ENCODE results near the gene HOXC9. TPM values are rescaled to one million over a fixed set of nuclear protein-coding genes. Genes with fewer than 3 reads are reported as not detected.

Gene HOXC9
- total and polyA plus RNA-seq, 8 donors = 0.08 TPM; not detected in 7

DNA sequence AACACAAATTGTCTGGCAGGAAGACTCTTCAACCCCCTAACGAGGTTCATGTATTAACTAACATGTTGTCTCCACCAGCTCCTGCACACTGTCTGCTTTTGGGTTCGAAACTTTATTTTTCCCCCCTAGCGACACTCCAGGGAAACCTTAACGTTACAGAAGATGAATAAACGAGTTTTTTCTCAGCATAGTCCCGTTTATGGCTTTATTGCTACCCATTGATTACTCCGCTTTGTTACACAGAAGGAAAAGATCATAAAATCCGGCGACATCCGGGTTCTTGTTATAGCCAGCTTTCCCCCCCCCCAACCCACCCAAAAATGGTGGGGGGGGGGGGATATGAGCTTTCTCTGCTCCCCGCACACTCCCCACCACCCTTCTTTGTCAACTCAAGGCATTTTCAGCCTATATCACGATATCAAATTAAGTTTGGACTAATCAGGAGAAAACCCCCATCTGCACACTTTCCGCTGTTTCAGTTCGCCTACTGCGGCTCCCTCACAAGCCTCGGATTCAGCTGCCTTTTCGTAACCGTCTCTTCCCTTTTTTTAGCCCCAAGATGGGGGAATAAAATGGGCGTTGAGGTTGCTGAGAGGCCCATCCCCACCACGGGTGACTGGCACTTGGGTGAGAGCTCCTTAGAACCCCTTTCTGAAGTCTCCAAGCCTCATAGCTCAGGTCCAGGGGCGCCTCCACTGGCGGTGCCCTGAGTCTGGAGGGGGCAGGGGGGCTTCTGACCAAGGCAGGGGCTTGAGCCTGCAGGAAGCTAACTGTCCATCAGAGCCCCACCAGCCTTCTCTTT is 26.9 kb downstream of the HOXC9 start:
- TF ChIP-seq POLR2A (IDR thresholded peaks at IDR 0.05) = no peak
- no peak for TF ChIP-seq EP300 (IDR thresholded peaks at IDR 0.05)
- TF ChIP-seq, protein P1, sequence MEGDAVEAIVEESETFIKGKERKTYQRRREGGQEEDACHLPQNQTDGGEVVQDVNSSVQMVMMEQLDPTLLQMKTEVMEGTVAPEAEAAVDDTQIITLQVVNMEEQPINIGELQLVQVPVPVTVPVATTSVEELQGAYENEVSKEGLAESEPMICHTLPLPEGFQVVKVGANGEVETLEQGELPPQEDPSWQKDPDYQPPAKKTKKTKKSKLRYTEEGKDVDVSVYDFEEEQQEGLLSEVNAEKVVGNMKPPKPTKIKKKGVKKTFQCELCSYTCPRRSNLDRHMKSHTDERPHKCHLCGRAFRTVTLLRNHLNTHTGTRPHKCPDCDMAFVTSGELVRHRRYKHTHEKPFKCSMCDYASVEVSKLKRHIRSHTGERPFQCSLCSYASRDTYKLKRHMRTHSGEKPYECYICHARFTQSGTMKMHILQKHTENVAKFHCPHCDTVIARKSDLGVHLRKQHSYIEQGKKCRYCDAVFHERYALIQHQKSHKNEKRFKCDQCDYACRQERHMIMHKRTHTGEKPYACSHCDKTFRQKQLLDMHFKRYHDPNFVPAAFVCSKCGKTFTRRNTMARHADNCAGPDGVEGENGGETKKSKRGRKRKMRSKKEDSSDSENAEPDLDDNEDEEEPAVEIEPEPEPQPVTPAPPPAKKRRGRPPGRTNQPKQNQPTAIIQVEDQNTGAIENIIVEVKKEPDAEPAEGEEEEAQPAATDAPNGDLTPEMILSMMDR (IDR thresholded peaks at IDR 0.05) = no peak
- no peak for TF ChIP-seq POLR2AphosphoS5 (IDR thresholded peaks at IDR 0.05)
- Histone ChIP-seq H3K27ac (no peak overlapping the region), H3K4me3 (no peak overlapping the region), H3K4me1 (peaks cover 0 to 21% (median 11%) of the 10 kb centered on the region in 4 donors), H3K9me3 (no peaks in the 10 kb centered on the region), H3K36me3 (no peaks in the 10 kb centered on the region), H3K27me3 (peaks cover 3 to 100% (median 98%) of the 10 kb centered on the region in 3 donors)
- intact Hi-C loops (cut with DNase I; ENCODE audit: low total_unique reads) = loop anchor here (5.0 kb wide), 1 partner anchor 165 kb away; no protein-coding TSS in a partner anchor
- 19 to 26% (median 21%) methylated on average over 22 of the region's 22 CpGs for WGBS, 5 donors
- DNase-seq = no peak

DNA sequence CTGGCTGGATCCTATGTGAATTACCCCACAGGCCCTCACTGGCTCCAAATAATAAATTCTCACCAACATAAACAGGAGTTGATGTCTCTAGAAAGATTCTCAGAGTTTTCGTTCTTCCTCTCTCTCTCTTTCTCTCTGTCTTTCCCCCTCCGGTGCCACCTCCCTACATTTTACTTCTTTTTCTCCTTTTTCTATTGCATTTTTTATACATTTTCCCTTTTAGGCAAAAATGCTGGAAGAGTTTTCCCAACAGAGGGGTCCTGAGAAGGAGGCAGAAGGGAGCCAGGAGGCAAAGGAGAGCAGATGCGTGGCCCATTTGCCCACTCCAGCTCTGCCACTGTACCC is 27.5 kb downstream of the HOXC9 start:
- DNase-seq = no peak
- no peak overlapping the region for H3K4me3 ChIP-seq
- H3K4me1 ChIP-seq = peaks cover 0 to 24% (median 11%) of the 10 kb centered on the region in 4 donors
- H3K27me3 ChIP-seq = peaks cover 3 to 100% (median 97%) of the 10 kb centered on the region in 3 donors
- intact Hi-C loops (cut with DNase I; ENCODE audit: low total_unique reads) = loop anchor here (5.0 kb wide), 1 partner anchor 165 kb away; no protein-coding TSS in a partner anchor
- WGBS, 5 donors = 36 to 69% (median 57%) methylated on average over 3 of the region's 3 CpGs
- no peaks in the 10 kb centered on the region for H3K36me3 ChIP-seq
- H3K27ac ChIP-seq = no peak overlapping the region
- TF ChIP-seq POLR2A (IDR thresholded peaks at IDR 0.05) (no peak), EP300 (IDR thresholded peaks at IDR 0.05) (no peak)
- H3K9me3 ChIP-seq = no peaks in the 10 kb centered on the region

DNA sequence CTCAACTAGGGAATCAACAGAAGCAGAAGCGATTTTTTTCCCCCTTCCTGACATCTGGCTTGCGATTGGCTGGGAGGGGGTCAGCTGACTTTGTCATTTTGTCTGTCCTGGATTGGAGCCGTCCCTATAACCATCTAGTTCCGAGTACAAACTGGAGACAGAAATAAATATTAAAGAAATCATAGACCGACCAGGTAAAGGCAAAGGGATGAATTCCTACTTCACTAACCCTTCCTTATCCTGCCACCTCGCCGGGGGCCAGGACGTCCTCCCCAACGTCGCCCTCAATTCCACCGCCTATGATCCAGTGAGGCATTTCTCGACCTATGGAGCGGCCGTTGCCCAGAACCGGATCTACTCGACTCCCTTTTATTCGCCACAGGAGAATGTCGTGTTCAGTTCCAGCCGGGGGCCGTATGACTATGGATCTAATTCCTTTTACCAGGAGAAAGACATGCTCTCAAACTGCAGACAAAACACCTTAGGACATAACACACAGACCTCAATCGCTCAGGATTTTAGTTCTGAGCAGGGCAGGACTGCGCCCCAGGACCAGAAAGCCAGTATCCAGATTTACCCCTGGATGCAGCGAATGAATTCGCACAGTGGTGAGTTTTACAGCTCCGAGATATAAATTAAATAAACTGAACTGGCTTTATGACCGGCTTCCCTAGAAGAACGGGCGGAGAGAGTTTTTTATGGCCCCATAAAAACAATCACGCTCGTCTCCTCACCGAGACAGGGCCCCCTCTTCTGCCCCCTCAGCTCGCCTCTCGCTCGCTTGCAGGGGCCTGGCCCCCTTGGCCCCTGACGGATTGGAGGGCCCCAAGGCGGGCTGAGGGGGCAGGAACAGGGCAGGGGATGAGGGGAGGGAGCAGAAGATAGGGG is 28.6 kb downstream of the HOXC9 start, which contains the start of gene HOXC6:
TSS of gene HOXC6 (plus strand) at position 127 of the 888 bp plus-strand sequence. CDS start at position 209, 82 bp downstream.
- DNase-seq = peak in 1 of 2 donors; percentile 50
- no peaks in the 10 kb centered on the region for H3K9me3 ChIP-seq
- WGBS, 5 donors = 8 to 11% (median 9%) methylated on average over 36 of the region's 36 CpGs
- TF ChIP-seq POLR2A (IDR thresholded peaks at IDR 0.05) (no peak), EP300 (IDR thresholded peaks at IDR 0.05) (no peak), POLR2AphosphoS5 (IDR thresholded peaks at IDR 0.05) (no peak)
- TF ChIP-seq, protein P1 (IDR thresholded peaks at IDR 0.05) = no peak
- H3K36me3 ChIP-seq = no peaks in the 10 kb centered on the region
- peak within 1 kb of the TSS; percentile 15 to 35 (median 26) for H3K4me3 ChIP-seq
- H3K27me3 ChIP-seq = peaks cover 3 to 100% (median 96%) of the 10 kb centered on the region in 3 donors
- H3K4me1 ChIP-seq = peaks cover 0 to 36% (median 18%) of the 10 kb centered on the region in 4 donors
- H3K27ac ChIP-seq = peak within 1 kb of the TSS in 1 of 5 donors; percentile 82
- intact Hi-C loops (cut with DNase I; ENCODE audit: low total_unique reads) = loop anchor here (5.0 kb wide), 1 partner anchor 164 kb away; no protein-coding TSS in a partner anchor

DNA sequence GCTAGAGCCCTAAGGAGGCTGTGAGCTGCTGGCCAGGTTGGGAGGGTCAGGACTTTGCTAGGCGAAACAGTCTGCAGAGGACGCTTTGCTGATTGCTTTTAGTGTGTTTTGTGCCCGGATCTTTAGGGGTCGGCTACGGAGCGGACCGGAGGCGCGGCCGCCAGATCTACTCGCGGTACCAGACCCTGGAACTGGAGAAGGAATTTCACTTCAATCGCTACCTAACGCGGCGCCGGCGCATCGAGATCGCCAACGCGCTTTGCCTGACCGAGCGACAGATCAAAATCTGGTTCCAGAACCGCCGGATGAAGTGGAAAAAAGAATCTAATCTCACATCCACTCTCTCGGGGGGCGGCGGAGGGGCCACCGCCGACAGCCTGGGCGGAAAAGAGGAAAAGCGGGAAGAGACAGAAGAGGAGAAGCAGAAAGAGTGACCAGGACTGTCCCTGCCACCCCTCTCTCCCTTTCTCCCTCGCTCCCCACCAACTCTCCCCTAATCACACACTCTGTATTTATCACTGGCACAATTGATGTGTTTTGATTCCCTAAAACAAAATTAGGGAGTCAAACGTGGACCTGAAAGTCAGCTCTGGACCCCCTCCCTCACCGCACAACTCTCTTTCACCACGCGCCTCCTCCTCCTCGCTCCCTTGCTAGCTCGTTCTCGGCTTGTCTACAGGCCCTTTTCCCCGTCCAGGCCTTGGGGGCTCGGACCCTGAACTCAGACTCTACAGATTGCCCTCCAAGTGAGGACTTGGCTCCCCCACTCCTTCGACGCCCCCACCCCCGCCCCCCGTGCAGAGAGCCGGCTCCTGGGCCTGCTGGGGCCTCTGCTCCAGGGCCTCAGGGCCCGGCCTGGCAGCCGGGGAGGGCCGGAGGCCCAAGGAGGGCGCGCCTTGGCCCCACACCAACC is 29.8 kb downstream of the HOXC9 start:
- peaks cover 3 to 100% (median 90%) of the 10 kb centered on the region in 3 donors for H3K27me3 ChIP-seq
- WGBS, 5 donors = 34 to 48% (median 40%) methylated on average over 45 to 53 of the region's 53 CpGs
- no peak for TF ChIP-seq POLR2A (IDR thresholded peaks at IDR 0.05)
- no peak for TF ChIP-seq POLR2AphosphoS5 (IDR thresholded peaks at IDR 0.05)
- TF ChIP-seq, protein P1 (IDR thresholded peaks at IDR 0.05) = no peak
- no peak for TF ChIP-seq EP300 (IDR thresholded peaks at IDR 0.05)
- no peaks in the 10 kb centered on the region for H3K9me3 ChIP-seq
- H3K27ac ChIP-seq = peak overlapping the region in 1 of 5 donors; percentile 82
- intact Hi-C loops (cut with DNase I; ENCODE audit: low total_unique reads) = loop anchor here (5.0 kb wide), 1 partner anchor 163 kb away; no protein-coding TSS in a partner anchor
- no peaks in the 10 kb centered on the region for H3K36me3 ChIP-seq
- H3K4me1 ChIP-seq = peaks cover 6 to 48% (median 30%) of the 10 kb centered on the region in 4 donors
- peak overlapping the region in 2 of 4 donors; percentile 31 to 35 for H3K4me3 ChIP-seq
- no peak for DNase-seq

Measured in stomach (tissue), 9 donors.